SU-DHL-6 (cell line): Measurements from ENCODE around the gene CFAP92.

Source experiments
- CTCF ChIP-seq: fragments of 200-600 bp; sonication (generic); IDR thresholded peaks from one replicate; pipeline ENCODE4 v1.5.1; 2017; ENCODE audit warnings: antibody characterized with exemption, mild to moderate bottlenecking, low read length, moderate library complexity; ENCODE audit not compliant: insufficient read depth, poor library complexity, severe bottlenecking
- EZH2phosphoT487 ChIP-seq: fragments of 200-600 bp; sonication (generic), shearing (Covaris generic); conservative IDR thresholded peaks from 2 replicates; pipeline ENCODE4 v1.6.1; 2018; ENCODE audit warnings: mild to moderate bottlenecking, antibody characterized with exemption, low read length, moderate library complexity, mixed read lengths

- TF ChIP-seq CTCF: no peak
- no peak for TF ChIP-seq EZH2phosphoT487
Observed at GRCh38 chr3:128967748-128968355, 26.0 kb downstream of the CFAP92 start.
